H1 (cell line): Measurements from ENCODE around the gene ADAM30. TPM values are rescaled to one million over a fixed set of nuclear protein-coding genes. Genes with fewer than 3 reads are reported as not detected.

Experiments
- CTCF ChIA-PET: fragments of 300-600 bp; sonication (Branson Sonifier 250); formaldehyde crosslinking; loops from one replicate; lab custom pipeline; 2021; ENCODE audit not compliant: partially characterized antibody; lab: Charles Lee
- POLR2A ChIA-PET: fragments of 300-600 bp; sonication (Branson Sonifier 250); formaldehyde crosslinking; loops from one replicate; lab custom pipeline; 2021; ENCODE audit warnings: inconsistent platforms; ENCODE audit not compliant: partially characterized antibody; lab: Charles Lee
- DNase-seq, 2 experiments: peaks; one replicate each; pipeline versions ENCODE4 v3.0.0 to v3.0.0-alpha.2; 2010 to 2022; ENCODE audit warnings: low spot score in 2 of 2, low read depth in 1 of 2, mixed read lengths in 1 of 2
- FAIRE-seq: peaks from 2 replicates; lab custom pipeline; 2011; peaks lifted over from hg19 to GRCh38; lab: Jason Lieb, UNC
- H2AFZ ChIP-seq: 2 replicates; pipeline ENCODE4 v1.8.1; 2012; ENCODE audit warnings: low read length, inconsistent platforms
- H2AK5ac ChIP-seq: 2 replicates; pipeline ENCODE4 v1.6.1; 2013; ENCODE audit warnings: low read depth, low read length
- H2BK120ac ChIP-seq: replicated peaks from 2 replicates; pipeline ENCODE3; 2013; ENCODE audit warnings: low read depth, low read length, inconsistent platforms
- H2BK12ac ChIP-seq: 2 replicates; pipeline ENCODE4 v1.6.1; 2013; ENCODE audit warnings: low read depth, low read length
- H2BK15ac ChIP-seq: 2 replicates; pipeline ENCODE4 v1.6.1; 2013; ENCODE audit warnings: low read length
- H2BK20ac ChIP-seq: 2 replicates; pipeline ENCODE4 v1.6.1; 2013; ENCODE audit warnings: low read length
- H2BK5ac ChIP-seq: 2 replicates; pipeline ENCODE4 v1.6.1; 2013; ENCODE audit warnings: low read depth, low read length
- H3K14ac ChIP-seq: 2 replicates; pipeline ENCODE4 v1.6.1; 2013; ENCODE audit warnings: inconsistent platforms; ENCODE audit not compliant: insufficient read length
- H3K18ac ChIP-seq: 2 replicates; pipeline ENCODE4 v1.6.1; 2013; ENCODE audit warnings: low read length; ENCODE audit errors: extremely low read depth
- H3K23ac ChIP-seq: 2 replicates; pipeline ENCODE4 v1.6.1; 2013; ENCODE audit warnings: inconsistent platforms; ENCODE audit not compliant: insufficient read length
- H3K23me2 ChIP-seq: 2 replicates; pipeline ENCODE4 v1.6.1; 2013; ENCODE audit warnings: low read depth, low read length
- H3K27ac ChIP-seq: 2 replicates; pipeline ENCODE4 v1.6.1; 2011; ENCODE audit warnings: low read depth, low read length, inconsistent platforms
- H3K27me3 ChIP-seq, 4 experiments: replicated peaks in 1 of 4; 1 replicate in 1 of 4; 2 replicates in 3 of 4; pipeline versions ENCODE4 v1.6.1 to v1.8.1; 2011 to 2013; ENCODE audit warnings: low read length in 3 of 4, mild to moderate bottlenecking in 3 of 4, inconsistent platforms in 2 of 4, mixed read lengths in 2 of 4, moderate library complexity in 1 of 4; ENCODE audit not compliant: control insufficient read depth in 3 of 4, insufficient read depth in 3 of 4; ENCODE audit errors: extremely low read depth in 1 of 4
- H3K36me3 ChIP-seq, 4 experiments: 2 replicates each; pipeline versions ENCODE4 v1.6.1 to v1.8.1; 2011 to 2013; ENCODE audit warnings: mild to moderate bottlenecking in 4 of 4, low read length in 3 of 4, moderate library complexity in 2 of 4, control low read depth in 1 of 4, inconsistent platforms in 1 of 4; ENCODE audit not compliant: insufficient read depth in 4 of 4, control insufficient read depth in 2 of 4
- H3K4ac ChIP-seq: replicated peaks from 2 replicates; pipeline ENCODE3; 2013; ENCODE audit warnings: low read length, low read depth, mixed read lengths, inconsistent platforms; ENCODE audit not compliant: insufficient read length
- H3K4me1 ChIP-seq, 4 experiments: replicated peaks in 1 of 4; 1 replicate in 1 of 4; 2 replicates in 3 of 4; pipeline versions ENCODE4 v1.6.1 to v1.8.1; 2011 to 2013; ENCODE audit warnings: low read length in 3 of 4, inconsistent platforms in 2 of 4, mixed read lengths in 1 of 4; ENCODE audit not compliant: insufficient read depth in 4 of 4, control insufficient read depth in 3 of 4
- H3K4me2 ChIP-seq, 2 experiments: 2 replicates each; pipeline versions ENCODE4 v1.6.1 to v1.8.1; 2011 to 2013; ENCODE audit warnings: low read depth in 2 of 2, low read length in 2 of 2, control low read depth in 1 of 2, inconsistent platforms in 1 of 2, mild to moderate bottlenecking in 1 of 2; ENCODE audit not compliant: insufficient read depth in 1 of 2
- H3K4me3 ChIP-seq, 4 experiments: fragments of 200-600, 300-600 bp in 1 of 4; sonication (generic), shearing (Covaris generic), sonication (Bioruptor Twin) in 1 of 4; 2 replicates each; pipeline versions ENCODE4 v1.5.1 to v1.8.1; 2011 to 2016; ENCODE audit warnings: low read length in 4 of 4, low read depth in 3 of 4, control low read depth in 2 of 4, inconsistent platforms in 2 of 4, mild to moderate bottlenecking in 2 of 4, mixed read lengths in 1 of 4, moderate library complexity in 1 of 4; ENCODE audit not compliant: insufficient read depth in 2 of 4; ENCODE audit errors: extremely low read depth in 1 of 4
- H3K56ac ChIP-seq: replicated peaks from 2 replicates; pipeline ENCODE3; 2013; ENCODE audit warnings: low read depth, mild to moderate bottlenecking, mixed read lengths, low read length, inconsistent platforms; ENCODE audit not compliant: insufficient read length
- H3K79me1 ChIP-seq: 2 replicates; pipeline ENCODE4 v1.6.1; 2013; ENCODE audit warnings: low read depth, low read length, control low read depth
- H3K79me2 ChIP-seq, 2 experiments: 2 replicates each; pipeline versions ENCODE4 v1.6.1 to v1.8.1; 2012 to 2013; ENCODE audit warnings: low read length in 2 of 2, mild to moderate bottlenecking in 2 of 2, inconsistent platforms in 1 of 2; ENCODE audit not compliant: insufficient read depth in 2 of 2, control insufficient read depth in 1 of 2
- H3K9ac ChIP-seq, 4 experiments: replicated peaks in 1 of 4; 1 replicate in 1 of 4; 2 replicates in 3 of 4; pipeline versions ENCODE4 v1.6.1 to v1.8.1; 2011 to 2013; ENCODE audit warnings: low read depth in 3 of 4, low read length in 3 of 4, control low read depth in 2 of 4, mild to moderate bottlenecking in 2 of 4, moderate library complexity in 2 of 4, inconsistent platforms in 1 of 4; ENCODE audit errors: extremely low read depth in 1 of 4
- H3K9me3 ChIP-seq, 2 experiments: 2 replicates each; pipeline versions ENCODE4 v1.6.1 to v1.8.1; 2012 to 2013; ENCODE audit warnings: mild to moderate bottlenecking in 2 of 2, moderate library complexity in 2 of 2, control low read depth in 1 of 2, inconsistent platforms in 1 of 2, low read depth in 1 of 2, low read length in 1 of 2, mixed read lengths in 1 of 2; ENCODE audit not compliant: insufficient read depth in 2 of 2
- H4K20me1 ChIP-seq, 2 experiments: replicated peaks in 1 of 2; 2 replicates each; pipeline versions ENCODE3 to v1.8.1; 2011 to 2013; ENCODE audit warnings: inconsistent platforms in 2 of 2, low read length in 2 of 2, mild to moderate bottlenecking in 1 of 2; ENCODE audit not compliant: insufficient read depth in 2 of 2, control insufficient read depth in 1 of 2
- H4K5ac ChIP-seq: 2 replicates; pipeline ENCODE4 v1.6.1; 2013; ENCODE audit warnings: low read length, low read depth, mixed read lengths, inconsistent platforms; ENCODE audit not compliant: insufficient read length
- H4K8ac ChIP-seq: 2 replicates; pipeline ENCODE4 v1.8.0; 2013; ENCODE audit warnings: mild to moderate bottlenecking, moderate library complexity, low read length, inconsistent platforms; ENCODE audit not compliant: insufficient read depth; ENCODE audit errors: extremely low read depth
- H4K91ac ChIP-seq: replicated peaks from 2 replicates; pipeline ENCODE3; 2013; ENCODE audit warnings: low read length, mixed read lengths, inconsistent platforms; ENCODE audit not compliant: insufficient read length
- CTCF ChIP-seq, 3 experiments: IDR thresholded peaks; 1 replicate in 2 of 3; 2 replicates in 1 of 3; pipeline versions ENCODE4 v1.5.1 to v1.6.1; 2011; ENCODE audit warnings: low read length in 3 of 3, mild to moderate bottlenecking in 3 of 3, inconsistent platforms in 2 of 3, low read depth in 1 of 3, moderate library complexity in 1 of 3; ENCODE audit not compliant: insufficient read depth in 1 of 3; ENCODE audit errors: control extremely low read depth in 1 of 3
- HDAC2 ChIP-seq, 2 experiments: fragments of 300-600 bp in 1 of 2; sonication (generic) in 1 of 2; IDR thresholded peaks; 2 replicates each; pipeline ENCODE4 v1.6.1; 2011 to 2012; ENCODE audit warnings: low read depth in 2 of 2, low read length in 2 of 2, mild to moderate bottlenecking in 2 of 2, moderate library complexity in 2 of 2, borderline replicate concordance in 1 of 2, inconsistent platforms in 1 of 2
- WGBS, 2 experiments: shearing (Covaris generic) in 1 of 2; methylation state at CpG; one replicate each; pipeline versions ENCODE4 v1.1.6 to v1.1.7; 2013 to 2015; ENCODE audit warnings: low lambda C conversion rate in 2 of 2, mixed read lengths in 2 of 2, inconsistent platforms in 1 of 2, low coverage in 1 of 2, missing lambda C conversion rate in 1 of 2; ENCODE audit not compliant: insufficient replicate concordance in 2 of 2, insufficient coverage in 1 of 2, insufficient read length in 1 of 2; ENCODE audit errors: extremely low coverage in 1 of 2, missing lambda C conversion rate in 1 of 2; 5-methylcytosine and 5-hydroxymethylcytosine counted together
- polyA plus RNA-seq, 7 experiments: library from polyadenylated mRNA; depleted of rRNA in 3 of 7; stranded (reverse) in 5 of 7; unstranded in 2 of 7; fragments of >200 nt in 5 of 7; fragments of 200-250 nt in 2 of 7; gene quantifications; 1 replicate in 5 of 7; 2 replicates in 1 of 7; 4 replicates in 1 of 7; pipeline versions ENCODE4 v1.2.1 to v1.2.3, GENCODE V29; 2011 to 2013; ENCODE audit warnings: missing spikeins in 2 of 7, mixed read lengths in 2 of 7
- total RNA-seq: library from RNA; stranded (reverse); fragmentation: NEBNext Ultra II Directional; extraction: Animal tissue kit (Norgen Biotek cat#: 25700); gene quantifications from 2 replicates; pipeline ENCODE4 v1.2.1, GENCODE V29; 2021

Gene ADAM30
- total and polyA plus RNA-seq, 2 of the 8 experiments (the other 6 are each of a cell fraction or from before 2014, with no cell fraction given): not detected

DNA sequence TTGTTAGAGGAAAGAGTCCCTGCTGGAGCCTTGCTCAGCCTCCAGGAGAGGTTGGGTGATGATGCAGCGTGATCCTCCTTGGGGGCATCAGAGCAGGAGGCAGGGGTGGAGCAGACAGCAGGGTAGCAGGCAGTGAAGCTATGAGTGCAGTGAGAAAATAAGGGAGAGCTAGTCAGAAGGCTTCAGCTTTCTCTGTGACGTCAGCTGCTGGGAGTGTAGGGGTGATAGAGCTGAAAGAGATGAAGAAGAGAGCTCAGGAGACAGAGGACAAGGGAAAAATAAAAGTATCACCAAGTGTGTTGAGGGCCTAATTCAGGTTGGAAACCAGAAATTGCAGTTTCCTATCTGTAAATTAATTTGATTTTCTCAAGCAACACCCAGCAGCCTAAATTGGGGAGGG is 2.2 kb upstream of the ADAM30 start:
- H3K9me3 ChIP-seq: no peaks in the 10 kb centered on the region
- H3K4me1 ChIP-seq: no peaks in the 10 kb centered on the region
- no peak overlapping the region for H3K9ac ChIP-seq
- H3K4ac ChIP-seq: no peak overlapping the region
- no peak overlapping the region for H3K4me2 ChIP-seq
- no peak overlapping the region for H3K27ac ChIP-seq
- CTCF ChIA-PET: interaction anchor here (0.7 to 4.5 kb wide), 8 partner anchors 12 to 71 kb away, joined by 3 to 26 read pairs (median 3); no protein-coding TSS in a partner anchor
- H2AFZ ChIP-seq: no peak overlapping the region
- H2BK120ac ChIP-seq: no peak overlapping the region
- H4K20me1 ChIP-seq: no peaks in the 10 kb centered on the region
- H3K4me3 ChIP-seq: no peak overlapping the region
- H2BK20ac ChIP-seq: no peak overlapping the region
- DNase-seq (no peak), FAIRE-seq (no peak)
- POLR2A ChIA-PET: no interaction called here
- H2BK5ac ChIP-seq: no peak overlapping the region
- no peaks in the 10 kb centered on the region for H3K36me3 ChIP-seq
- H3K23me2 ChIP-seq: no peaks in the 10 kb centered on the region
- no peak overlapping the region for H3K18ac ChIP-seq
- no peaks in the 10 kb centered on the region for H3K79me1 ChIP-seq
- WGBS, 2 experiments: 75% methylated on average over 2 of the region's 2 CpGs; no CpG with 5 or more reads in 1 of the 2 experiments
- H3K23ac ChIP-seq: no peak overlapping the region
- H4K8ac ChIP-seq: no peak overlapping the region
- no peak overlapping the region for H4K5ac ChIP-seq
- H3K27me3 ChIP-seq: peaks cover 0 to 8% (median 7%) of the 10 kb centered on the region in 4 experiments; a peak in 6 of 7 replicates
- no peak overlapping the region for H2AK5ac ChIP-seq
- H3K79me2 ChIP-seq: no peaks in the 10 kb centered on the region
- no peak overlapping the region for H3K56ac ChIP-seq
- H3K14ac ChIP-seq: no peak overlapping the region
- no peak overlapping the region for H2BK15ac ChIP-seq
- no peak overlapping the region for H4K91ac ChIP-seq
- TF ChIP-seq HDAC2 (IDR thresholded peaks at IDR 0.05; ENCODE audit: borderline replicate concordance in 1 of 2, low read depth in 2 of 2, low read length in 2 of 2) (no peak), CTCF (IDR thresholded peaks at IDR 0.05; ENCODE audit: control extremely low read depth in 1 of 3, insufficient read depth in 1 of 3, low read depth in 1 of 3, low read length in 3 of 3) (no peak)
- no peak overlapping the region for H2BK12ac ChIP-seq
